Measurements from ENCODE around the gene USP44. TPM values are rescaled to one million over a fixed set of nuclear protein-coding genes. Genes with fewer than 3 reads are reported as not detected.

Gene USP44
- total RNA-seq, 1 experiment from 2014 or later, result 0.17 TPM

- POLR2A ChIA-PET, result no interaction called here
- H3K36me3 ChIP-seq (ENCODE audit: control insufficient read depth in 1 of 2, insufficient read depth in 2 of 2, low read length in 2 of 2), result peaks cover 32 to 40% of the 10 kb centered on the region in 2 experiments
Measured at GRCh38 chr12:95513599-95513998, 37.7 kb downstream of the USP44 start.

GRCh38 chr12:95511977-95512376 is 39.3 kb downstream of the USP44 start:
- ChIA-PET POLR2A (no interaction called here), CTCF (no interaction called here), RAD21 (ENCODE audit: low non-redundant PET in 1 of 2, low total read pairs in 2 of 2, uncharacterized antibody in 2 of 2, unreplicated experiment in 2 of 2) (no interaction called here)
- Histone ChIP-seq H3K9me2 (ENCODE audit: insufficient read depth) (no peaks in the 10 kb centered on the region), H3K9ac (ENCODE audit: low read length) (no peak overlapping the region), H4K20me1 (ENCODE audit: insufficient read depth) (0 out of 2 replicates have a peak, but pooled peaks cover 5% of the 10 kb centered on the region), H2AFZ (ENCODE audit: low read depth, low read length, poor library complexity, severe bottlenecking) (no peak overlapping the region), H3K27me3 (ENCODE audit: insufficient read depth, low read length) (no peaks in the 10 kb centered on the region), H3K4me1 (ENCODE audit: control insufficient read depth in 1 of 2, insufficient read depth in 2 of 2, low read length in 2 of 2) (no peaks in the 10 kb centered on the region), H3K4me3 (replicated peaks in 1 of 2; ENCODE audit: low read depth in 1 of 2, low read length in 2 of 2) (no peak overlapping the region), H3K9me3 (ENCODE audit: control insufficient read depth in 1 of 2, insufficient read depth in 1 of 2, low read depth in 1 of 2, low read length in 2 of 2) (no peaks in the 10 kb centered on the region), H3K27ac (ENCODE audit: low read depth, low read length) (no peak overlapping the region), H3K36me3 (ENCODE audit: control insufficient read depth in 1 of 2, insufficient read depth in 2 of 2, low read length in 2 of 2) (peaks cover 38 to 51% of the 10 kb centered on the region in 2 experiments), H3K4me2 (ENCODE audit: low read length) (no peak overlapping the region), H3K79me2 (ENCODE audit: insufficient read depth, low read length) (peaks cover 34% of the 10 kb centered on the region)
- no peak for DNase-seq (ENCODE audit: low read depth, low spot score)
- BruUV-seq (replicated peaks), result no TSS peak
- intact Hi-C loops (cut with micrococcal nuclease), result no loop called here
- TF ChIP-seq ELF1 (IDR thresholded peaks at IDR 0.05; ENCODE audit: borderline replicate concordance, low read depth) (no peak), MAX (IDR thresholded peaks at IDR 0.05) (no peak), SIN3A (IDR thresholded peaks at IDR 0.05; ENCODE audit: low read depth) (no peak), SRF (IDR thresholded peaks at IDR 0.05; ENCODE audit: low read depth) (no peak), POLR2A (IDR thresholded peaks at IDR 0.05; ENCODE audit: borderline replicate concordance, extremely low read depth, insufficient read depth, insufficient read length) (no peak), REST (IDR thresholded peaks at IDR 0.05; ENCODE audit: low read depth) (no peak), CBX3 (IDR thresholded peaks at IDR 0.05; ENCODE audit: low read depth) (no peak)
- TF ChIP-seq, protein P1, sequence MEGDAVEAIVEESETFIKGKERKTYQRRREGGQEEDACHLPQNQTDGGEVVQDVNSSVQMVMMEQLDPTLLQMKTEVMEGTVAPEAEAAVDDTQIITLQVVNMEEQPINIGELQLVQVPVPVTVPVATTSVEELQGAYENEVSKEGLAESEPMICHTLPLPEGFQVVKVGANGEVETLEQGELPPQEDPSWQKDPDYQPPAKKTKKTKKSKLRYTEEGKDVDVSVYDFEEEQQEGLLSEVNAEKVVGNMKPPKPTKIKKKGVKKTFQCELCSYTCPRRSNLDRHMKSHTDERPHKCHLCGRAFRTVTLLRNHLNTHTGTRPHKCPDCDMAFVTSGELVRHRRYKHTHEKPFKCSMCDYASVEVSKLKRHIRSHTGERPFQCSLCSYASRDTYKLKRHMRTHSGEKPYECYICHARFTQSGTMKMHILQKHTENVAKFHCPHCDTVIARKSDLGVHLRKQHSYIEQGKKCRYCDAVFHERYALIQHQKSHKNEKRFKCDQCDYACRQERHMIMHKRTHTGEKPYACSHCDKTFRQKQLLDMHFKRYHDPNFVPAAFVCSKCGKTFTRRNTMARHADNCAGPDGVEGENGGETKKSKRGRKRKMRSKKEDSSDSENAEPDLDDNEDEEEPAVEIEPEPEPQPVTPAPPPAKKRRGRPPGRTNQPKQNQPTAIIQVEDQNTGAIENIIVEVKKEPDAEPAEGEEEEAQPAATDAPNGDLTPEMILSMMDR (IDR thresholded peaks at IDR 0.05 in 2 of 3, conservative IDR thresholded peaks at IDR 0.05 in 1 of 3; ENCODE audit: borderline replicate concordance in 1 of 3, insufficient read depth in 1 of 3, low read depth in 2 of 3, low read length in 2 of 3), result no peak
- ATAC-seq, result no peak

More at GRCh38 chr12:95513599-95513998, 37.7 kb downstream of the USP44 start:
- Histone ChIP-seq H3K4me2 (ENCODE audit: low read length) (no peak overlapping the region), H3K4me3 (replicated peaks in 1 of 2; ENCODE audit: low read depth in 1 of 2, low read length in 2 of 2) (no peak overlapping the region), H3K4me1 (ENCODE audit: control insufficient read depth in 1 of 2, insufficient read depth in 2 of 2, low read length in 2 of 2) (no peaks in the 10 kb centered on the region), H3K9me2 (ENCODE audit: insufficient read depth) (no peaks in the 10 kb centered on the region), H3K9ac (ENCODE audit: low read length) (no peak overlapping the region), H3K27ac (ENCODE audit: low read depth, low read length) (no peak overlapping the region), H3K27me3 (ENCODE audit: insufficient read depth, low read length) (no peaks in the 10 kb centered on the region), H2AFZ (ENCODE audit: low read depth, low read length, poor library complexity, severe bottlenecking) (no peak overlapping the region), H3K79me2 (ENCODE audit: insufficient read depth, low read length) (peaks cover 18% of the 10 kb centered on the region), H3K9me3 (ENCODE audit: control insufficient read depth in 1 of 2, insufficient read depth in 1 of 2, low read depth in 1 of 2, low read length in 2 of 2) (no peaks in the 10 kb centered on the region), H4K20me1 (ENCODE audit: insufficient read depth) (0 out of 2 replicates have a peak, but pooled peaks cover 2% of the 10 kb centered on the region)
- RAD21 ChIA-PET (ENCODE audit: low non-redundant PET in 1 of 2, low total read pairs in 2 of 2, uncharacterized antibody in 2 of 2, unreplicated experiment in 2 of 2), result no interaction called here
- no TSS peak for BruUV-seq (replicated peaks)
- TF ChIP-seq RAD21 (IDR thresholded peaks at IDR 0.05; ENCODE audit: low read depth), result no peak
- TF ChIP-seq SIN3A (IDR thresholded peaks at IDR 0.05; ENCODE audit: low read depth), result no peak
- CTCF ChIA-PET, result interaction anchor here (1.0 kb wide), 1 partner anchor 21 kb away, joined by 3 read pairs; no protein-coding TSS in a partner anchor
- no peak for DNase-seq (ENCODE audit: low read depth, low spot score)
- intact Hi-C loops (cut with micrococcal nuclease), result no loop called here
- no peak for ATAC-seq
